CD4-positive, alpha-beta T cell treated with Interleukin-1 beta for 1 hour (primary cell): ENCODE measurements around the gene FANCL.
"Not testable (repeated sequence)": the region's sequence is repeated elsewhere in the genome, so short reads cannot be mapped to it uniquely, and the experiment has no call there.

Source experiments
- DNase-seq, 2 donors: peaks; one replicate each; pipeline ENCODE4 v3.0.0-alpha.2; 2020 to 2022

FANCL gene

GRCh38 chr2:58204195-58204959 lies 36.7 kb downstream of the FANCL start:
- DNase-seq: no peak

GRCh38 chr2:58203018-58203417 lies 38.1 kb downstream of the FANCL start:
- DNase-seq: no peak

- no peak for DNase-seq
Observed at GRCh38 chr2:58202404-58202803, 38.7 kb downstream of the FANCL start.

- DNase-seq: no peak
Observed at GRCh38 chr2:58197894-58198293, 43.2 kb downstream of the FANCL start.

- no peak for DNase-seq
Observed at GRCh38 chr2:58195662-58196061, 45.5 kb downstream of the FANCL start.

GRCh38 chr2:58194458-58194857 lies 46.7 kb downstream of the FANCL start:
- DNase-seq: no peak

GRCh38 chr2:58187022-58187421 lies 54.1 kb downstream of the FANCL start:
- not testable (repeated sequence) for DNase-seq

- no peak for DNase-seq
Observed at GRCh38 chr2:58186501-58186900, 54.6 kb downstream of the FANCL start.

- no peak for DNase-seq
Observed at GRCh38 chr2:58182527-58182926, 58.6 kb downstream of the FANCL start.

GRCh38 chr2:58180635-58181034 lies 60.5 kb downstream of the FANCL start:
- no peak for DNase-seq

- DNase-seq: not testable (repeated sequence)
Observed at GRCh38 chr2:58180175-58180574, 61.0 kb downstream of the FANCL start.

- not testable (repeated sequence) for DNase-seq
Observed at GRCh38 chr2:58177187-58177586, 63.9 kb downstream of the FANCL start.

GRCh38 chr2:58171831-58172230 lies 69.3 kb downstream of the FANCL start:
- DNase-seq: not testable (repeated sequence)

GRCh38 chr2:58170334-58170933 lies 70.7 kb downstream of the FANCL start:
- DNase-seq: not testable (repeated sequence)

GRCh38 chr2:58169845-58170244 lies 71.3 kb downstream of the FANCL start:
- DNase-seq: not testable (repeated sequence)

GRCh38 chr2:58168130-58168529 lies 73.0 kb downstream of the FANCL start:
- DNase-seq: not testable (repeated sequence)

- no peak for DNase-seq
Observed at GRCh38 chr2:58163913-58164312, 77.2 kb downstream of the FANCL start.

GRCh38 chr2:58158481-58158880 lies 82.6 kb downstream of the FANCL start:
- no peak for DNase-seq

GRCh38 chr2:58157754-58158153 lies 83.4 kb downstream of the FANCL start:
- no peak for DNase-seq

GRCh38 chr2:58156780-58157179 lies 84.3 kb downstream of the FANCL start:
- no peak for DNase-seq

- DNase-seq: no peak
Observed at GRCh38 chr2:58155160-58155778, 85.9 kb downstream of the FANCL start.

GRCh38 chr2:58146707-58147106 lies 94.4 kb downstream of the FANCL start:
- no peak for DNase-seq

- DNase-seq: not testable (repeated sequence)
Observed at GRCh38 chr2:58145769-58146168, 95.4 kb downstream of the FANCL start.

GRCh38 chr2:58140508-58141072 lies 100.5 kb downstream of the FANCL start:
- DNase-seq: no peak
